HEK293T (cell line): ENCODE data around the gene STAT5B.
"Not testable (repeated sequence)": the region's sequence is repeated elsewhere in the genome, so short reads cannot be mapped to it uniquely, and the experiment has no call there.

Experiments
- ARNT ChIP-seq: fragments of 450-650 bp; IDR thresholded peaks from 2 replicates; pipeline ENCODE4 v1.6.1; 2017; ENCODE audit warnings: mild to moderate bottlenecking
- BHLHE40 ChIP-seq: fragments of 450-650 bp; IDR thresholded peaks from 2 replicates; pipeline ENCODE4 v1.6.1; 2016; ENCODE audit warnings: mild to moderate bottlenecking, moderate library complexity, borderline replicate concordance
- ELF4 ChIP-seq: fragments of 450-650 bp; IDR thresholded peaks from 2 replicates; pipeline ENCODE4 v1.6.1; 2017; ENCODE audit warnings: antibody characterized with exemption
- FOXA1 ChIP-seq: fragments of 450-650 bp; IDR thresholded peaks from 2 replicates; pipeline ENCODE4 v1.6.1; 2016; ENCODE audit warnings: mild to moderate bottlenecking
- FOXK2 ChIP-seq: fragments of 450-650 bp; IDR thresholded peaks from 2 replicates; pipeline ENCODE4 v1.6.1; 2016; ENCODE audit warnings: mild to moderate bottlenecking
- FOXM1 ChIP-seq: fragments of 450-650 bp; IDR thresholded peaks from 2 replicates; pipeline ENCODE4 v1.6.1; 2017; ENCODE audit warnings: mild to moderate bottlenecking, borderline replicate concordance
- L3MBTL2 ChIP-seq: fragments of 450-650 bp; conservative IDR thresholded peaks from 2 replicates; pipeline ENCODE4 v1.6.1; 2016; ENCODE audit warnings: mild to moderate bottlenecking
- LEF1 ChIP-seq: fragments of 450-650 bp; IDR thresholded peaks from 2 replicates; pipeline ENCODE4 v1.6.1; 2017; ENCODE audit warnings: mild to moderate bottlenecking, borderline replicate concordance
- NFRKB ChIP-seq: fragments of 450-650 bp; IDR thresholded peaks from 2 replicates; pipeline ENCODE4 v1.6.1; 2016; ENCODE audit warnings: mild to moderate bottlenecking, moderate library complexity
- SP1 ChIP-seq: fragments of 450-650 bp; IDR thresholded peaks from 2 replicates; pipeline ENCODE4 v1.6.1; 2017
- SUZ12 ChIP-seq: fragments of 450-650 bp; IDR thresholded peaks from 2 replicates; pipeline ENCODE4 v1.6.1; 2016; ENCODE audit warnings: mild to moderate bottlenecking
- TARDBP ChIP-seq: fragments of 450-650 bp; IDR thresholded peaks from 2 replicates; pipeline ENCODE4 v1.6.1; 2016
- ZNF384 ChIP-seq: fragments of 450-650 bp; IDR thresholded peaks from 2 replicates; pipeline ENCODE4 v1.6.1; 2016

GRCh38 chr17:42239576-42239975 is 36.6 kb downstream of the STAT5B start:
- not testable (repeated sequence) for TF ChIP-seq L3MBTL2, ARNT, FOXK2, SUZ12, BHLHE40, SP1, FOXM1, TARDBP, ZNF384, ELF4, NFRKB, LEF1, FOXA1
